ENCODE data around the gene RSPO4. TPM values are rescaled to one million over a fixed set of nuclear protein-coding genes. Genes with fewer than 3 reads are reported as not detected.

RSPO4 gene
- total RNA-seq, 2 experiments from 2014 or later, result 0.14 to 0.25 TPM

DNA sequence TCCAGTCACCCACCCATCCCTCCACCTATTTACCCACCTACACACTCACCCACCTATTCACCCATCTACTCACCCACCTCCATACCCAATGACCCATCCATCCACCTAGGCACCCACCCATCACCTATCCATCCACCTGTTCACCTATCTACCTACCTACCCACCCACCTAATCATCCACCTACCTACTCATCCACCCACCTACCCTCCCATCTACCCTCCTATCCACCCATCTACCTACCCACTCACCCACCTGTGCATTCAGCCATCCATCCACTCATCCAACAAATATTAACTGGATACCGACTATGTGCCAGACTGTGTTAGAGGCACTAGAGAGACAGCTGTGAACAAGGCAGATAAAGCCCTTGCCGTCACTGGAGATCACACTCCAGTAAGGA, 40.3 kb downstream of the RSPO4 start:
- Histone ChIP-seq H3K9me3 (ENCODE audit: control insufficient read depth in 1 of 2, insufficient read depth in 1 of 2, low read length in 2 of 2) (peaks cover 0 to 4% of the 10 kb centered on the region in 2 experiments), H3K4me1 (ENCODE audit: insufficient read depth, low read length) (no peaks in the 10 kb centered on the region), H3K27ac (ENCODE audit: low read depth in 1 of 2, low read length in 2 of 2) (no peak overlapping the region), H3K36me3 (ENCODE audit: insufficient read depth, low read length) (no peaks in the 10 kb centered on the region), H3K4me3 (ENCODE audit: low read length) (no peak overlapping the region), H3K27me3 (ENCODE audit: control insufficient read depth in 1 of 2, insufficient read depth in 2 of 2, low read length in 2 of 2) (peaks cover 5 to 10% of the 10 kb centered on the region in 2 experiments)
- Mint-ChIP-seq H3K4me1 (ENCODE audit: low read depth) (no peaks in the 10 kb centered on the region), H3K27me3 (peaks cover 48% of the 10 kb centered on the region), H3K4me3 (no peak overlapping the region), H3K36me3 (ENCODE audit: low read depth) (no peaks in the 10 kb centered on the region), H3K9me3 (no peaks in the 10 kb centered on the region), H3K27ac (no peak overlapping the region)
- intact Hi-C loops (cut with DNase I, micrococcal nuclease), result no loop called here
- ChIA-PET CTCF (no interaction called here), POLR2A (no interaction called here)
- ATAC-seq (ENCODE audit: poor library complexity) (no peak), DNase-seq (no peak)
- TF ChIP-seq, protein P1, sequence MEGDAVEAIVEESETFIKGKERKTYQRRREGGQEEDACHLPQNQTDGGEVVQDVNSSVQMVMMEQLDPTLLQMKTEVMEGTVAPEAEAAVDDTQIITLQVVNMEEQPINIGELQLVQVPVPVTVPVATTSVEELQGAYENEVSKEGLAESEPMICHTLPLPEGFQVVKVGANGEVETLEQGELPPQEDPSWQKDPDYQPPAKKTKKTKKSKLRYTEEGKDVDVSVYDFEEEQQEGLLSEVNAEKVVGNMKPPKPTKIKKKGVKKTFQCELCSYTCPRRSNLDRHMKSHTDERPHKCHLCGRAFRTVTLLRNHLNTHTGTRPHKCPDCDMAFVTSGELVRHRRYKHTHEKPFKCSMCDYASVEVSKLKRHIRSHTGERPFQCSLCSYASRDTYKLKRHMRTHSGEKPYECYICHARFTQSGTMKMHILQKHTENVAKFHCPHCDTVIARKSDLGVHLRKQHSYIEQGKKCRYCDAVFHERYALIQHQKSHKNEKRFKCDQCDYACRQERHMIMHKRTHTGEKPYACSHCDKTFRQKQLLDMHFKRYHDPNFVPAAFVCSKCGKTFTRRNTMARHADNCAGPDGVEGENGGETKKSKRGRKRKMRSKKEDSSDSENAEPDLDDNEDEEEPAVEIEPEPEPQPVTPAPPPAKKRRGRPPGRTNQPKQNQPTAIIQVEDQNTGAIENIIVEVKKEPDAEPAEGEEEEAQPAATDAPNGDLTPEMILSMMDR (IDR thresholded peaks at IDR 0.05), result no peak

DNA sequence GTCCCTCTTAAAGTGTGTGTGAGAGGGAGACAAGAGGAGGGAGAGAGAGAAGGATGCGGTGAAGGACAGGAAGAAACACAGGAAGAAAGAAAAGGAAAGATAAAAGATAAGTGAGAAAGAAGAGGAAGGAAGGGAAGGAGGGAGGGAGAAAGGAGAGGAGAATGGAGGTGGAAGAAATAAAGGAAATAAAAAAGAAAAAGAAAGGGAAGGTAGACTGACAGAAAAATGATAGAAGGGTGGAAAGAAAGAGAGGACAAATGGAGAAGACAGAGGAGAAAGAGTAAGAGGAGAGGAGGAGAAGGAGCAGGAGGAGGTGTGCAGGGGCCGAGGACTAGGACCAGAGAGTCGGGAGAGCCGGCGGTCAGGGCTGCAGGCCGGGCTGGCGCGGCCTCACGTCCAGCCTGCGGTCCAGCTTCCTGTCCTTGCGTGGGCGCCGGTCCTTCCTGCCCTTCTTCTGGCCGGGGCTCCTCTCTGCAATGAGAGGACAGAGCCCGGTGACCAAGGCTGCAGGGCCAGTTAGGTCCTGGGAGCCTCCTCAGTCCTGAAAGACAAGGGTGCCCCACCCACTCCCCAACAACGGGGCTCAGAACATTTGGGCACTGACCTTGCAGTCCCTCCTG, 42.0 kb downstream of the RSPO4 start:
- Histone ChIP-seq H3K36me3 (ENCODE audit: insufficient read depth, low read length) (no peaks in the 10 kb centered on the region), H3K4me1 (ENCODE audit: insufficient read depth, low read length) (peaks cover 4% of the 10 kb centered on the region), H3K4me3 (ENCODE audit: low read length) (no peak overlapping the region), H3K9me3 (ENCODE audit: control insufficient read depth in 1 of 2, insufficient read depth in 1 of 2, low read length in 2 of 2) (peaks cover 0 to 4% of the 10 kb centered on the region in 2 experiments), H3K27ac (ENCODE audit: low read depth in 1 of 2, low read length in 2 of 2) (no peak overlapping the region), H3K27me3 (ENCODE audit: control insufficient read depth in 1 of 2, insufficient read depth in 2 of 2, low read length in 2 of 2) (peaks cover 9 to 21% of the 10 kb centered on the region in 2 experiments)
- ChIA-PET POLR2A (no interaction called here), CTCF (interaction anchor here (1.8 kb wide), 1 partner anchor 142 kb away, joined by 4 read pairs; no protein-coding TSS in a partner anchor)
- Mint-ChIP-seq H3K9me3 (no peaks in the 10 kb centered on the region), H3K27ac (no peak overlapping the region), H3K4me1 (ENCODE audit: low read depth) (peaks cover 5% of the 10 kb centered on the region), H3K27me3 (peaks cover 51% of the 10 kb centered on the region), H3K36me3 (ENCODE audit: low read depth) (no peaks in the 10 kb centered on the region), H3K4me3 (no peak overlapping the region)
- intact Hi-C loops (cut with DNase I, micrococcal nuclease), result no loop called here
- DNase-seq (no peak), ATAC-seq (ENCODE audit: poor library complexity) (no peak)
- TF ChIP-seq, protein P1 (IDR thresholded peaks at IDR 0.05), result no peak

DNA sequence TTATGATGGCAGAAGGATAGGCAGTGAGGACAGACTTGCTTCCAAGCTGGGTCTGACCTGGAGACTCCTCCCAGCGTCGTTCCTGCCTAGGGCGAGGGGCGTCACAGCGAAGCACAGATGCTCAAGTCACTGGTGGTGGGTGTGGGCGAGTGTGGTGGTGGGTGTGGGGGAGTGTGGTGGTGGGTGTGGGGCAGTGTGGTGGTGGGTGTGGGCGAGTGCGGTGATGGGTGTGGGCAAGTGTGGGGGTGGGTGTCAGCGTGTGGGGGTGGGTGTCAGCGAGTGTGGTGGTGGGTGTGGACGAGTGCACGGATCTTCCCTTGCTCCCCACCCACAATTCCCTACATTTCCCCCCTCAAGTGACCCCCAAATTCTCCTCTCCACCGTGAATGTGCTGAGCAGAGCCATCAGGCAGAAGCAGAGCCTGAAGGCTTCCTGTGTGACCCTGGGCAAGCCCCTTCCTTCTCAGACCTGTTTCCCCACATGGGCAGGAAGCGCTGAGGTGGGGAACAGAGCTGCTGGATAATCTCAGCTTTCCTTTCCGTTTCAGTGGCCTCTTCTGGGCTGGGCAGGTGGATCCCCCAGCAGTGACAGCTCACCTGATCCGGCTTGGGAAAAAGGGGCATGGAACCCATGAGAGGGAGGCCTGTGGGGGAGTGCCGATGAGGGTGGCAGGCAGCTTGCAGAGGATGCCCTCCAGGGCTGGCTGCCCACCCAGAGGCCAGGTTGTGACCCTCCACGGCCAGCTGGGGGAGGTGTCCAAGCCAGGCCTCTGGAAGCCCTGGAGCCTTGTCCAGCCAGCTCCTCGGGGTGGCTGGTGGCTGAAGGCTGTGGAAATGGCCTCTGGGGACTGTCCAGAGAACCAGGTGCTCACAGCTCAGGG, 42.9 kb downstream of the RSPO4 start:
- POLR2A ChIA-PET, result no interaction called here
- intact Hi-C loops (cut with DNase I, micrococcal nuclease), result no loop called here
- H3K4me1 ChIP-seq (ENCODE audit: insufficient read depth, low read length), result peaks cover 4% of the 10 kb centered on the region
- H3K9me3 ChIP-seq (ENCODE audit: control insufficient read depth in 1 of 2, insufficient read depth in 1 of 2, low read length in 2 of 2), result peaks cover 0 to 4% of the 10 kb centered on the region in 2 experiments
- CTCF ChIA-PET, result interaction anchor here (1.8 kb wide), 1 partner anchor 141 kb away, joined by 4 read pairs; no protein-coding TSS in a partner anchor
- peaks cover 11 to 21% of the 10 kb centered on the region in 2 experiments for H3K27me3 ChIP-seq (ENCODE audit: control insufficient read depth in 1 of 2, insufficient read depth in 2 of 2, low read length in 2 of 2)
- no peak overlapping the region for H3K27ac ChIP-seq (ENCODE audit: low read depth in 1 of 2, low read length in 2 of 2)
- Mint-ChIP-seq H3K27ac (no peak overlapping the region), H3K36me3 (ENCODE audit: low read depth) (no peaks in the 10 kb centered on the region), H3K27me3 (peaks cover 55% of the 10 kb centered on the region), H3K9me3 (no peaks in the 10 kb centered on the region), H3K4me3 (no peak overlapping the region), H3K4me1 (ENCODE audit: low read depth) (peaks cover 5% of the 10 kb centered on the region)
- H3K4me3 ChIP-seq (ENCODE audit: low read length), result no peak overlapping the region
- no peak for DNase-seq
- no peak for ATAC-seq (ENCODE audit: poor library complexity)
- TF ChIP-seq, protein P1 (IDR thresholded peaks at IDR 0.05), result no peak
- no peaks in the 10 kb centered on the region for H3K36me3 ChIP-seq (ENCODE audit: insufficient read depth, low read length)
